ENCODE measurements around the gene MRM3.

MRM3 gene

GRCh38 chr17:841313-841712, 59.2 kb downstream of the MRM3 start:
- no peak overlapping the region for H3K4me3 ChIP-seq (replicated peaks; ENCODE audit: low read depth, low read length)
- DNase-seq (ENCODE audit: extremely low read depth, low read depth) = no peak
- TF ChIP-seq CTCF (IDR thresholded peaks at IDR 0.05; ENCODE audit: low read depth, low read length, missing control alignments) = no peak

Data from HFF-Myc (cell line).